Omental fat pad (tissue), 4 donors: ENCODE measurements around the gene KRT73. TPM values are rescaled to one million over a fixed set of nuclear protein-coding genes. Genes with fewer than 3 reads are reported as not detected.

Source experiments
- ATAC-seq: fragments of 150-250 bp; one replicate; pipeline ENCODE4 v1.9.1; 2016; ENCODE audit warnings: mild to moderate bottlenecking, moderate library complexity; ENCODE audit not compliant: low FRiP score
- DNase-seq: peaks from one replicate; pipeline ENCODE4 v3.0.0-alpha.2; 2019; ENCODE audit warnings: low spot score
- CTCF ChIP-seq, 3 donors: fragments of 450-650 bp; IDR thresholded peaks; one replicate each; pipeline ENCODE4 v1.5.1; 2016 to 2017; ENCODE audit warnings: antibody characterized with exemption in 3 of 3, mild to moderate bottlenecking in 3 of 3, moderate library complexity in 2 of 3
- total RNA-seq, 4 donors: library from RNA; depleted of rRNA; stranded (reverse); fragments of >200 nt; gene quantifications; one replicate each; pipeline ENCODE4 v1.1.0, GENCODE V29; 2016

The KRT73 gene
- total RNA-seq, 4 donors from 2014 or later = not detected

GRCh38 chr12:52627395-52628110, 9.2 kb upstream of the KRT73 start:
- TF ChIP-seq CTCF (IDR thresholded peaks at IDR 0.05) = no peak
- no peak for DNase-seq
- no peak for ATAC-seq

- ATAC-seq (no peak), DNase-seq (no peak)
Measured at GRCh38 chr12:52622349-52622748, 4.0 kb upstream of the KRT73 start.

GRCh38 chr12:52618866-52619265, 507 bp upstream of the KRT73 start:
- ATAC-seq = no peak
- DNase-seq = no peak
- no peak for TF ChIP-seq CTCF (IDR thresholded peaks at IDR 0.05)

More at GRCh38 chr12:52622349-52622748, 4.0 kb upstream of the KRT73 start:
- no peak for TF ChIP-seq CTCF (IDR thresholded peaks at IDR 0.05)

- DNase-seq (no peak), ATAC-seq (no peak)
- no peak for TF ChIP-seq CTCF (IDR thresholded peaks at IDR 0.05)
Measured at GRCh38 chr12:52617403-52617785, 965 bp downstream of the KRT73 start.

- no peak for ATAC-seq
Measured at GRCh38 chr12:52616680-52617402, 1.5 kb downstream of the KRT73 start.

GRCh38 chr12:52615912-52616311, 2.4 kb downstream of the KRT73 start:
- TF ChIP-seq CTCF (IDR thresholded peaks at IDR 0.05) = no peak
- no peak for ATAC-seq
- no peak for DNase-seq

More at GRCh38 chr12:52616680-52617402, 1.5 kb downstream of the KRT73 start:
- TF ChIP-seq CTCF (IDR thresholded peaks at IDR 0.05) = no peak
- DNase-seq = no peak
